Left colon (tissue), 2 donors: ENCODE data around the gene PRDX6. TPM values are rescaled to one million over a fixed set of nuclear protein-coding genes. Genes with fewer than 3 reads are reported as not detected.

ENCODE experiments used
- ATAC-seq: fragments of 200-7000 bp; cut with Tn5 transposase; one replicate; pipeline ENCODE4 v1.9.1; 2020; ENCODE audit warnings: mild to moderate bottlenecking, moderate library complexity
- DNase-seq, 2 donors: peaks; one replicate each; pipeline ENCODE4 v3.0.0-alpha.2; 2020
- intact Hi-C, 2 donors: fragments of 100-400 bp; cut with DNase I in 1 of 2; cut with micrococcal nuclease in 1 of 2; formaldehyde crosslinking; loops; one replicate each; pipeline versions ENCODE4 v1.11.2 to v1.14.0; 2022; cut with DNase I, micrococcal nuclease
- total RNA-seq, 2 donors: library from RNA; stranded (reverse); fragmentation: NEBNext Ultra II Directional; extraction: Animal tissue kit (Norgen Biotek cat#: 25700); gene quantifications; one replicate each; pipeline ENCODE4 v1.2.1, GENCODE V29; 2021
- donor health status: DM: no; HTN: no; CAD: no.
- donor health status: DM: yes; HTN: yes; CAD: no.

Gene PRDX6
- total RNA-seq, 2 donors from 2014 or later = 680 to 788 TPM

- DNase-seq (no peak), ATAC-seq (no peak)
- intact Hi-C loops = no loop called here
Observed at GRCh38 chr1:173525926-173526325, 48.8 kb downstream of the PRDX6 start.

- ATAC-seq (no peak), DNase-seq (no peak)
- intact Hi-C loops = no loop called here
Observed at GRCh38 chr1:173527151-173527826, 50.2 kb downstream of the PRDX6 start.

GRCh38 chr1:173529106-173529505, 52.0 kb downstream of the PRDX6 start:
- intact Hi-C loops = no loop called here
- DNase-seq = no peak
- ATAC-seq = no peak

GRCh38 chr1:173530795-173531693, 53.9 kb downstream of the PRDX6 start:
- ATAC-seq = no peak
- intact Hi-C loops = no loop called here
- no peak for DNase-seq

- intact Hi-C loops = no loop called here
- no peak for ATAC-seq
- no peak for DNase-seq
Observed at GRCh38 chr1:173532237-173532636, 55.1 kb downstream of the PRDX6 start.

GRCh38 chr1:173536223-173536622, 59.1 kb downstream of the PRDX6 start:
- intact Hi-C loops = no loop called here
- DNase-seq (no peak), ATAC-seq (no peak)

Other genes starting within 250 kb of the PRDX6 start
- under 1 TPM in 1 of 2 donors, not detected in 1; 0.17 TPM for gene SLC9C2, start 125.7 kb downstream of the PRDX6 start, total RNA-seq
- not detected for gene TEX50, start 158.0 kb downstream of the PRDX6 start, total RNA-seq
- gene ANKRD45, start 192.5 kb downstream of the PRDX6 start, total RNA-seq = 1 to 10 TPM; 1.3 to 1.7 TPM
- gene KLHL20, start 237.6 kb downstream of the PRDX6 start, total RNA-seq = 10 to 100 TPM; 23.3 to 25.1 TPM